HG02642 (cell line): ENCODE results near the gene STK10.

ENCODE experiments used
- ATAC-seq: cut with Tn5 transposase; IDR thresholded peaks from one replicate; pipeline ENCODE4 v1.9.1; 2021; ENCODE audit warnings: mild to moderate bottlenecking; ENCODE audit not compliant: unreplicated experiment, poor library complexity

The STK10 gene

DNA sequence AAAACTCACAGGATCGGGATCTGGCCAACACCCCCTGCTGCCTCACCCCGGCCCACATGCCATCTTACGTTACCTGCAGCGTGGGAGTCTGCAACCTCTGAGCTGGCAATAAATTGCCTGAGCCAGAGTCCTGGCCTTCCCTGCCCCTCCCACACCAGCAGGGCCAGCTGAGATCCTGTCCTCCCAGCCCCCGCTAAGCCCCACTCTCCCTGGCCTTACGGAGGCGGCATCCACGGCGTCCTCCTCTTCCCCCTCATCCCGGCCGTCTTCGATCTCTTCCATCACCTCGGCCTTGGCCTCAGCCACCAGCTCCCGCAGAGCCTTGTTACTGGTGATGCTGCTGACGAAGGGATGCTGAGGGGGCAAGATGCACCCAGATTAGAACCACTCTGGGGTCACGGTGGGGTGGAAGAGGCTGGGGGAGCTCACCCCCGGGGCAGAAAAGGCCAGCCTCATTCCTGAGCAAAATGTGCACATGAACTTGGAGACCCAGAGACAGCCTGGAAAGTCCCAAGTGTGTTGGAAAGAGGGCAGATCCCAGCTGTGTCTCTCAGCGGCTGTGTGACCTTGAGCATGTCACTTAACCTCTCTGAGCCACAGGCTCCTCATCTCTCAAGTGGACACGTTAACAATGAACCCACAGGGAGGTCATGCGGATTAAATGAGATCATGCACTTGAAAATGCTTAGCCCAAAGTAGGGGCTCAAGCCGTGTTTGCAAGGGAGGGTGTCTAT, 91.7 kb downstream of the STK10 start:
- ATAC-seq = no peak

DNA sequence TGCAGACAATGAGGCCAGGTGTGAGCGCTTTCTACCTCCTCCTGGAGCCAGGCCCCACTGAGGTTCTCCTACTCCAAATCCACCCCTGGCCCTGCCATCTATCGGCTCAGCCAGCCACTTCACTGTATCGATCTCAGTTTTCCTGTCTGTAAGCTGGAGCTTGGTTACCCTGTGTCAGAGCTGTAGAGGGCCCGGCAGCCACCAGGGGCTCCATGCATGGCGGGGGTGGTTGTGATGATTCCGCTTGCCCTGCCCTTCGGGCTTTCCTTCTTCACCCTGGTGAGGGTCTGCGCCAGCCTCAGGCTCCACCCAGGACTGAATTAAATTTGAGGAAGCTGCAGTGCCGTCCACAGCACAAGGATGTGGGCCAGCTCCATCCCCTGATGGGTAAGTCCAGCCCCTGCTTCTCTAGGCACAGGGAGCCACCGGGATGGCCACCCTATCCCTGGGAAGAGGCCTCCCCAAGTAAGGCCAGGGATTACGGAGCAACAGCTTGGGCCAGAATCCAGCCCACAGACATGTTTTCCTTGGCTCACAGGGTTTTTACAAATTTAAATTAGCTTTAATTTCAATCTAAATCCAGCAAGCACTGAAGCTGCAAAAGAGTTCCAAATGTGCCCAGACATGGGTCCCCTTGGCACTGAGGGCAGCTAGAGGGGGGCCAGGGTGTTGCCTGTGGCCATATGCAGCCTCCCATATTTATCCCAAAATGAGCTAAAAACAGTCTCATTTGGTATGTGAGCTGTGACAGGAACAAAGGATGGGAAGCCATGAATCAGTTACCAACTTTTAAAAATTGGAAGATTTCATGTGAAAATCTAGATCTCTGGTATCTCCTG, 92.4 kb downstream of the STK10 start:
- ATAC-seq = no peak

DNA sequence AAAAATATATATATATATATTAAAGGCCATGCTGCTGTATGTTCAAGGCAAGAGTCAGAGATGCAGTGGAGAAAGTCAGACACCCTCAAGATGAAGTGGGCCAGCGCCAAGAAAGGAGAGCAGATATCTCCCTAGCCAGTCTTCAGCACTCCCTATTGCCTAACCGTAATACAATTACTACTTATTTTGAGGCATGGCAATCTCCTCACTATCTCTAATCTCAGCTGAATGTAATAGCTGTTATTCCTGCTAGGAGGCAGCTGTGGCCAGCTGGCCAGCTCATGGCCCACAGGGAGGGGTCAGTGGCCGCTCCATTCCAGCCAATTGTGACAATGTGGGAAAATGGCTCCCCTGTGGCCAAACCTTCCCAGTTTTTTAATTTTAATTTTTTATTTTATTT, 94.1 kb downstream of the STK10 start:
- ATAC-seq = no peak

DNA sequence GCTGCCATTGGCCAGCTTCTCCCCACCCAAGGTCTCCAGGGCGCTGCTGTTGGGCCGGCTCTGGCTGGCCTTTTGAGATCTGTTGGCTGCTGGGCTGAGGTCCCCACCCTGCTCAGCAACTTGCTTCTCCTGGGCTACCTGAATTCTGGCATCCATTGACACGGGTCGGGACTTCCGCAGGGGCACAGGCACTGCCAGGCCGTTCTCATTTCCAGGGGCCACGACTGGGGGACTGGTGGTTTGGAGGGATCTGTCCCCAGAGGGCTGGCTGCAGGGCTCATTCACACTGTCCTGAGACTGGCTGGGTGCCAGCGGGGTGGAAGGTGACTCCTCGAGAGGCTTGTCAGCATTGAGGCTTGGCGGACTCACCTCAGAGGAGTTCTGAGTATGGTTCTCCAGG, 94.5 kb downstream of the STK10 start:
- no peak for ATAC-seq

DNA sequence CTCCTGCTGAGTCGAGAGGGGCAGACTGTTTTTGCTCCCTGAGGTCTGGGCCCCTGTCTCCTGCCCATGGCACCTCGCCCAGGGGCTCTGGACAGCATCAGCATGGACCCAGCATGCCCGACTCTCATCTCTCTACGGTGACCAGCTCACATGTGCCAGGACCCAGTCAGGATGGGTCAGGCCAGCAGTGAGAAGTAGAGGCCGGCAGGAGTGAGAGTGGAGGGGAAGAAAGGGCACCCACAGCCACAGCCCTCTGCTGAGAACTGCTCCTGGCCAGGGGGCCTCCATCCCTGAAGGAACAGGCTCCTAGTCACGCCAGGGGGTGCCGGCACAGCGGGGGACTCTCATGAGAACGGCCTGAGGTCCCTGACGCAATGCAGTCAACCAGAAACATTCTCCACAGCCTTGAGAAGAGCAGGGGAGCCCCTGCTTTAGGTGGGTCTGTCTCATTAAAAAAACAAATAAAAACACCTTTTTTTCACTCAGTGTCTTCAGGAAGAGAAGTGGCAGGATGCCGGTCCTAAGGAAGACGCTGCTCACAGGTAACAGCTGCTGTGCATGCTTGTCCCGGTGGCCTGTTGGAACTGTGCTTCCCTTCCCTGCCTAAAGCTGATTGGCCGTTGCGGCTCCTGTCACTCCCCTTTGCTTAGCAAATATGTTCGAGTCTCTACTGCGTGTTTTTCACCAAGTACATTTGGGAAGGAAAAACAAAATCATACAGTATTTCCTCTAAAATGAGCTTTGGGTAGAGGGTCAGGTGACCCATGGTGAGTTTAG, 95.9 kb downstream of the STK10 start:
- no peak for ATAC-seq

DNA sequence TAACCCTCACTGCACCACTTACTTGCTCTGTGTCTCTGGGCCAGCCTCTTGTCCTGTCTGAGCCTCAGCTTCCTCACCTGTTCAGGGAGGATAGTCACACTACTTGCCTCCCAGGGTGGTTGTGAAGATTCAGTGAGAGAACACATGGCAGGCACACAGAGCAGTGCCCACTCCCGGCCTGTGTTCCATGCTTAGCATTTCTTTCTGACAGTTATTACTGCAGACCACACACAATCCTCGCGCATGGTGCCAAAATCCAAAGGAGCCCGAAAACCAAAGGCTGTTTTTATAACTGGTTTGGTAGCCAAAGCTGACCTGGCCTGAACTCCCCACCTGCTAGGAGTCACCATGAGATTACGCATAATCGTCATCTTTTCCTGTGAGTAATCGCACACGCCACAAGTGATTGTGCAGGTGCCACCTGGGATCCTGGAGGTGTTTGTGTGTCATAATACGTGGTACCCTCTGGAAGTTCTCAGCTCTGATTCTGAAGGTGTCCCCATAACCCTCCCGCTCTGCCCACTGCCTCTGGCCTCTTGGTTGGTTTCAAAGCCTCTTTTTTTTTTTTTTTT, 97.0 kb downstream of the STK10 start:
- no peak for ATAC-seq

DNA sequence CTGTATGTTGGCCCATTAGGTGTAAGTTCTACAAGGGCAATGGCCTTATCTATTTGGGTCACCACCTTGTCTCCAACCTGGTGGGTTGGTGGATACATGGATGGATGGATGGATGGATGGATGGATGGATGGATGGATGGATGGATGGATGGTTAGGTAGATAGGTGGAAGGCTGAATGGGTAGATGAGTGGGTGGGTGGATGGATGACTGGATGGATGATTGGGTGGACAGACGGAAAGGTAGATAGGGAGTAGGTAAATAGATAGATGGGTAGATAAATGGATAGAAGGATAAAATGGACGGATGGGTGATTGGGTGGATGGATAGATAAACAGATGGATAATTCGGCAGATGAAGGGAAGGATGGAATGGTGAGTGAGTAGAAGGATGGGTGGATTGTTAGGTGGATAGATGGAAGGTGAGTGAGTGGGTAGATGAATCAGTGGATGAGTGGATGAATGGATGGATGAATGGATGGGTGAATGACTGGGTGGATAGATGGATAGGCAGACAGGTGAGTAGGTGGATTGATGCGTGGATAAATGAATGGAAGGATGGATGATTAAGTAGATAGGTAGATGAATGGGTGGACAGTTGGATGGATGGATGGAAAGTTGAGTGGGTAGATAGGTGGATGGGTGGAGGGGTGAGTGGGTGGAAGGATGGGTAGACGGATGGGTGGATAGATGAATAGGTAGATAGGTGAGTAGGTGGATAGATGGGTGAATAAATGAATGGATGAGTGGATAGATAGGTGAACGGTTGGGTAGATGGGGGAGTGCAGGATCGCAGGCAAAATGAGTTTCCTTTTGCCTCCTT, 98.5 kb downstream of the STK10 start:
- no peak for ATAC-seq

DNA sequence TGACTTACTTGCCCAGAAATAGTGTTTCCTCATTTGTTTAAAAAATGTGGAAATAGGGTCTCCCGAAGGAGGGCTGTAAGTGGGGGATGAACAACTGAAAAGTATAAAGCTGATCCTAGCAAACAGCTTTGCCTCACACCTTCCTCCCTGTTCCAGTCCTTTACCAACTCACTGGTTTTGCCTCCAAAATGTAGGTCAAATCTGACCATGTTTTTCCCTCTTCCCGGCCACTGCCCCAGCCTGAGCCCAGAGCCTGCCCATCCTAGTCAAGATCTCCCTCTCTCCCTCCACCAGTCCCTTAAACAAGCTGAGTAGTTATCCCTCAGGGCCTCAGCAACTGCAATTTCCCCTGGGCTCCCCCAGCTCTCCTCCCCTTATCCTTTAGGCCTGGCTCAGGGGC, 99.2 kb downstream of the STK10 start:
- no peak for ATAC-seq

DNA sequence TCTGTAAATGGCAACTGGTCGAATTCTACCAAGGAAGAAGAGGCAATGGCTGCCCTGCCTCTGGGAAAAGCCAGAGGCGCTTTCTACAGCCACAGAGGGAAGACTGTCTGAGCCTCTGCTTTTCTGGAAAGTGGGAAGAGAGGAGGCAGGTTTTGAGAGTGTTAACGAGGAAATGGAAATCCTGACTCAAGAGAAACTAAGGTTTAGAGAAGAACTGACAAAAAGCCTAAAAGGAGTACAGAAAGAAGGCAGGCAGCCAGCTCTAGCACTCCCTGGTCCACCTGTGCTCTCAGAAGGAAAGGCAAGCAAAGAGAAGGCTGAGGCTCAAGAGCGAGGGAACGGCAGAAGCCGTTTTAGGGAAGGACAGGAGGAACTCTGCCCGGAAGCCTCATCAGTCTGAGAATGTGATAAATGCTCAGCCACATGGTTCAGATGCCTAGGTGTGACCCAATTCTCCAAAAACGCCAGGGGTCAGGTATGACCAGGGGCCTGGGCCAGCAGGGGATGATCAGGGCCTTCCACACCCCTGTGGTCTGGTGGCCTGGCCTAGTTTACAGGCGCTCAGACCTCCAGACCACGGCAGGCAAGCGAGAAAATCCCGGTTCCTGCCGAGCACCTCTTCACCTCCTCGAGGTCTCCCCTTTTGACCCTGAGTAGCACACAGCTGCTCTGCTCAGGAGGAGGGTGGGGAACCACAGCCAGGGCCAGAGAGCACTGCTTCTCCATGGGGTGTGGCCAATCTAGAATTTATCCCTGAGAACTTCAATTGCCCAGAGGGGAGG, 101.6 kb downstream of the STK10 start:
- no peak for ATAC-seq

DNA sequence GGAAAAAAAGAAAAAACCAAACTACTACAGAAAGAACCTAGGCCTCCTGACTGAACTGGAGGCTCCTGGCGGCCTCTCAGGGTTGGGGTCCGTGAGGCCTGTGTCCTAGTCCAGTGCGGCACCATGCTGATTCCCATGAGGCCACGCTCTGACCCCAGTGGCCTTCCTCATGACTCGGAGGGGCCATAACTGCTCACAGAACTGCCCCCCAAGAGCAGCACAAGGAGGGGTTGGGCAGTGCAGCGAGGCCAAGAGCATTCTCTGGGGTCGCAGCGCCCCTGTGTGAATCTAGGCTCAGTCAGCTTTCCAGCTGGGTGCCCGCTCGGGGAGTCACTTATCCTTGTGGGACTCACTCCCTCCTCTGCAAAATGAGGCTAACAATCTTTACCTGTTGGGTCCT, 102.3 kb downstream of the STK10 start:
- ATAC-seq = no peak

DNA sequence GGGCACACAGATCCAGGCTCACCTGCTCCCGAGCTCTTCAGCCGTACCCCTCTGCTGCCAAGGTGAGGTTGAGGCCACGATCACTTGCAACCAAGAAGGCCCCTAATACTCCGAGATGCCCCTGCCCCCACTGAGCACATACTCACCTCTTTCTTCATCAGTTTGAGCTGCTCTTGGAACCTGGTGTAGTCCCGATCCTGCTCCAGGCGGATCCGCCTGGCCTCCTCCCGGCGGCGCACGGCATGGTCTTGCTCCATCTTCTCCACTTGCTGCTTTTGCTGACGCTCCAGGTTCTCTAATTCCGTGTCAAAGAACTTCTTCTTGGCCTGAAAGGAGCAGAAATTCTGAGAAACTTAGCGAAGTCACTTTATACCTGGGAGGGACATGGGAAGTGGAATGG, 105.8 kb downstream of the STK10 start:
- no peak for ATAC-seq

DNA sequence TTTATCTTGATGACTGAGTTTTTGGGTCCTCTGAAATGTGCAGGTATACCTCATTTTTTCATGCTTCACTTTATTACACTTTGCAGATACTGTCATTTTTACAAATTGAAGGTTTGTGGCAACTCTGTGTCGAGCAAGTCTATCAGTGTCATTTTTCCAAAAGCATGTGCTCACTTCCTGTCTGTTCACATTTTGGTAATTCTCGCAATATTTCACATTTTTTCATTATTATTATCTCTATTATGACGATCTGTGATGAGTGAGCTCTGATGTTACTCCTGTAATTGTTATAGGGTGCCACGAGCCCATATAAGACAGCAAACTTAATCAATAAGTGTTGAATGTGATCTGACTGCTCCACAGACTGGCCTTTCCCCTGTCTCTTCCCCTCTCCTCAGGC, 108.1 kb downstream of the STK10 start:
- no peak for ATAC-seq

DNA sequence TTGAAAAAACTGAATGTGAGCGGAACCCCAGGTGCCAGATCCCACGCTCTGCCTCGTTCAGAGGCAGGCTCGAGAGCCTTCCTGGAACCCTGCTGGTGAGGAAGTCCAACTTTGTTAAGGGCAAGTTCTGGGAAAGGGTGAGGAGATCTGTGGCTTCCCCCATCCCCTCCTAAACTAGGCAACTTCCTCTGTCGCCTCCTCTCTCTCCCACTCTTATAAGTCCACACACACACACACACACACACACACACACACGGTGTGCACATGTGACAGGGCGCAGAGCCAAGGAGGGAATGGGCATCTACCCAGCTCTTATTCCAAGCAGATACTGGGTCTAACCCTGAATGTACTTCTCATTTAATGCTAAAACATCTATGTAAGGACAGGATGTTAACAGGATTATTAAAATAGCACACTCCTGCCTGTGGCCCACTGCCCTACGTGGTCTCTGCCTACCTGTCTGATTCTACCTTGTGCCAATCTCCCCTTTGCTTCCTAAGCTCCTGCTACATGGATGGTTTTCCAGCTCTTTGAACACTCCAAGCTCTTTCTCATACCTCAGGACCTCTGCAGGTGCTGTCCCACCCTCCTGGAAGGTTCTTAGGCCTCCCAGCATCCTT, 109.2 kb downstream of the STK10 start:
- no peak for ATAC-seq

DNA sequence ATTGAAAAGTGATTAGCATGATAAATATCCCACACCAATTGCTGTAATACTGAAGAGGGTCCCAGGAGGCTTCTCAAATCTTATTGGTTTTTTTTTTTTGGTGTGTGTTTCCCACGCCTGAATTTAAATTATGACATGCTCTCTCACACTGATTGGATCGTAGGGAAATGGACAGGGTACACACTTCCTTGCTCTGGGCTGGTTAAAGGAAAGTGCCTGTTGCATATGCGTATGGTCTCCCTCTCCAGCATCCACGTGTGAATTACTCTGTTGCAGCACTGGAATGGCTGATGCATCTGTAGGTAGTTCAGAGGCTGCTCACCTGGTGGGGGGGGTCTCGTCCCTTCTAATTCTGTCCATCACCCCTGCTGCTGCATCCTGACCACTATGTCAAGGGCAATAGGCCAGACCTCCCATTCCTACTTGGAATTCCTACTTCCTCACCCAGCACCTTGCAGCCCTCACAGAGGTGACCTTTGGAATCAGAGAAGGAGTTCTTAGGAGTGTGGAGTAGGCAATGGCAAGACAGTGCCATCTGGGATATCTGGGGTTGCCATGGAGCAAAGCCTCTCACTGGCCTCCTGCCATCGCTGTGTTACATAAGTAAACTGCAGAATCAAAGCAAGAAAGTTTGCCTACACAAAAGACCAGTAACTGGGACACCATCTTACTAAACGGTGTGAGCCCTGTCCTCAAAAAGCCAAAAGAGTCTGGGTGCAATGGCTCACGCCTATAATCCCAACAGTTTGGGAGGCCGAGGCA, 110.2 kb downstream of the STK10 start:
- ATAC-seq = no peak

DNA sequence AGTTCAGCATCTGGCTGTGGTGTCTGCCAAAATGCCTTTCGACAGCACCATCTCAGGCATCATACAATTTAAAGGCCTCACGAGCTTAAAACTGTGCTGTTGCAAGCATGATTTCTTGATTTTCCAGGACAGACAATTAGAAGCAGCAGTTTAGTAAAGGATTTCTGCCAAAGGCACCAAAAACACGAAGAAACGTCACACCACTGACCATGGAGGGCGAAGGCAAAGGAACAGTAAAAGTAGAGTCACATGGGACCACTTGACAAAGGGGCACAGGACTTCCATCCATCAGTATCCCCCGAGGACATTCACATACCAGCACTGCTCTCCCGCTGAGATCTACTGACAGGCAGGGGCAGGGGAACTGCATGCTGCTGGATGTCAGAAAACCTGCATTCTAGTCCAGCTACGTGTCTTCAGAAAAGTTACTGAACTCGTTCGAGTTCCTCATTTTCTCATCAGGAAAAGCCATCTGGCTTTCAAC, 111.2 kb downstream of the STK10 start:
- ATAC-seq = no peak

DNA sequence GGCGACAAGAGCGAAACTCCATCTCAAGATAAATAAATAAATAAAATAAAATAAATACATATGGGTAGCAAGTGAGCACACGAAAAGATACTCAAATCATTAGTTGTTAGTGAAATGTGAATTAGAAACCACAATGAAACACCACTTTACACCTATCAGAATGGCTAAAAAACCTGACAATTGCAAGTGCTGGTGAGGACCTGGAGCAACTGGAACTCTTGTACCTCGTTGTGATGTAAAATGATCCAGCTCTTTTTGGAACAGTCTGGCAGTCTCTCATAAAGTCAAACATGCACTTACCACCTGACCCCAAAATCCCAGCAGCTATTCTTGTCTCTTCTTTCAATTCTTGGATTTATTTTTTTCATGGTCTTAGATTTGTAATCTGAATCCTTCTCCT, 112.4 kb downstream of the STK10 start:
- no peak for ATAC-seq

DNA sequence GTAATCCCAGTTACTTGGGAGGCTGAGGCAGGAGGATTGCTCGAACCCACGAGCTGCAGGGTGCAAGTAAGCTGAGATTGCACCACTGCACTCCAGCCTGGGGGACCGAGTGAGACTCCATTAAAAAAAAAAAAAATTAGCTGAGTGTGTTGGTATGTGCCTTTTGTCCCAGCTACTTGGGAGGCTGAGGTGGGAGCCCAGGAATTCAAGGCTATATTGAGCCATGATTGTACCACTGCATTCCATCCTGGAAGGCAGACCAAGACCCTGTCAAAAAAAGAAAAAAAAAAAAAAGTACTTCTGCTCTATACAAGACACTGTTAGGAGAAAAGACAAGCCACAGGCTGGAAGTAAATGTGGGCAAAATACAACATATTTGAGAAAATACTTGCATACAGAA, 113.1 kb downstream of the STK10 start:
- ATAC-seq = no peak

DNA sequence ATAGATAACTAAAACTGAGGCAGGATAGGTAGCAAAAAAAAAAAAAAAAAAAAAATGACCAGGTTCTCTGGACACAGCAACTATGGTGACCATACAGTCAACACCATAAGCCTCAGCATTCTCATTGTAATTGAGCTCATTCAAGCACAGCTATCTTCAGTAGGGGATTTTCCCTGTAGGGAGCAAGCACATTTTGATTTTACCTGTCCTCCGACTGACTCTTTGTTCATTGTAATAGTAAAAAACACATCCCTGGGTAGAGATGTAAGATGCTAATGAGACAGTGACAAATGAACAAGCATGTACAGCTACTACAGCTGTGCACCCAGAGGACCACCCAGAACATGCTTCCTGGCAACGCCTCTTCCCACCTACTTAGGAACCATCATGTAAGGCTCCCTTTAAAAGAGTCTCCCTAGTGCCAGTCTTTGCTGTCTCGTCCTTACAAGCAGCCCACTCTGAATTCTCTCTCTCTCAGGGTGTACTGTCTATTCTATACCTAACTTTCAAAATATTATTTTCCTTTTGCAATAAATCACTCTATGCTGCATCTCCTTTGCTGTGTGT, 116.6 kb downstream of the STK10 start:
- no peak for ATAC-seq
